ENCODE results near the gene RAMACL.
"Not testable (repeated sequence)": the region's sequence is repeated elsewhere in the genome, so short reads cannot be mapped to it uniquely, and the experiment has no call there.

Gene RAMACL

DNA sequence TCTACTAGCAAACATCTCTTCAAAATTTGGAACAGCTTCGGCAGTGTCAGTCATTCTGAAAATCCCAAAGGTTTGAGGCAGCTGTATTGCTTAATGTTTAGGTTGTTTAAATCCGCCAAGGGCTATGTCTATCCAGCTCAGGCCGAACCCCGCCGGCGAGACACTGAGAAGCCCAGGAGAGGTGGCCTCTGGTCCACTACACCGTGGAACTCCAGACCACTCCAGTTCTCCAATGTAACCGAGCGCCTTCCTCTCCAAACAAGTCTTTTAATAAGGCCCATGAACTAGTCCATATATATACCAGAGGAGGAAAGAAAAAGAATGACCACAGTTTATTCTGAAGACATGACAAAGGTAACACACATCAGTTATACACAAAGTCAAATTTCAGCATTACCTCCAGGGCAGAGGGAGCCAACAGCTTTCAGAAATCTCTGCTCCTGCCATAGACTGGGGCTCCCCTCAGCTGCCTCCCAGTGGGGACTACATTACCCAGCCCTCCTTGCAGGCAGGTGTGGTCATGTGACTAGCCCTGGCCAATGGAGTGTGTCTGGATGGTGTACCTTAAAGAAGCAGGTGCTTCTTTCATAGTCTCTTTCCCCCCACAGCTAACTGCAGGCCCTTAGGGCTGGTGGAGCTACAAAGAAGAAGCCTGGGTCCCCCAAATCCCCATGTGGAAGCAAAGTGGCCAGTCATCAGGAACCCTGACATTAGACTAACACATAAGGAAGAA is at the start of gene RAMACL:
TSS of gene RAMACL (minus strand) at position 255 of the 733 bp plus-strand sequence. CDS start at position 54, 201 bp downstream.
- no peak for DNase-seq

GRCh38 chr6:166635013-166635970 is 48.8 kb upstream of the RAMACL start:
- no peak for DNase-seq

GRCh38 chr6:166634581-166634980 is 48.1 kb upstream of the RAMACL start:
- not testable (repeated sequence) for DNase-seq

GRCh38 chr6:166633732-166634535 is 47.5 kb upstream of the RAMACL start:
- DNase-seq, result peak; percentile 15

DNA sequence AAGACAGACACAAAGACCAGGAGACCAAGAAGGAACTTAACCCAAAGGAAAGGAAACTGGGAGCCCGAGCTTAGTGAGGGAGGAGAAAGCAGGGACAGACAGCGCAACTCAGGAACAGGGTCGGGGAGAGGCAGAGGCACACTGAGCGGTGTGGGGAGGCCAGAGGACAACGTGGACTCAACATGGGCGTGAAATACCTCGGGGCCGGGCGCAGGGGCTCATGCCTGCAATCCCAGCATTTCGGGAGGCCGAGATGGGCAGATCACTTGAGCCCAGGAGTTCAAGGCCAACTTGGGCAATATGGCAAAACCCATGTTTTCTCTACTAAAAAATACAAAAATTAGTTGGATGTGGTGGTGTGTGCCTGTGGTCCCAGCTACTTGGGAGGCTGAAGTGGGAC is 46.3 kb upstream of the RAMACL start:
- no peak for DNase-seq

GRCh38 chr6:166630462-166630861 is 44.0 kb upstream of the RAMACL start:
- no peak for DNase-seq

DNA sequence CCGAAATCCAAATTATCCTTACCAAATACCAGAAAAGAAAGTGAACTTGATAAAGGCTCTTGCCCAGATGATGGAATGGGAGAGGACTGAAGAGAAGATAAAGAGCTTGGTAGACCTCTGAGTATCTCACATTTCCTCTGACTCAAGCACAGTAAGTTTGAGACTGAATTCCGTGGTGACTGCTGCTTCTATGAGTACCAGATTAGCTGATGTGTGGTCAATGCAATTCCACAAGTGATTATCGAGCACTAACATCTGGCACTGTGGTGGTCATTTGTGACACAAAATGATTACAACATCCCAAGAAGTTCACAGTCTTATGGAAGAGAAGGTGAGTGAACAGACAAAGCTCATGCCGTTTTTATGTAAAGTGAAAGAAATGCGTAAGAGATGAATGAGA is 43.1 kb upstream of the RAMACL start:
- DNase-seq, result peak; percentile 73

- peak; percentile 19 for DNase-seq
Measured at GRCh38 chr6:166627875-166628801, 41.7 kb upstream of the RAMACL start.

- DNase-seq, result peak; percentile 100
Measured at GRCh38 chr6:166627033-166627874, 40.8 kb upstream of the RAMACL start, which contains the start of gene RPS6KA2. TSS of gene RPS6KA2 (minus strand) at chr6:166627251. CDS start at chr6:166627019, 232 bp downstream.

DNA sequence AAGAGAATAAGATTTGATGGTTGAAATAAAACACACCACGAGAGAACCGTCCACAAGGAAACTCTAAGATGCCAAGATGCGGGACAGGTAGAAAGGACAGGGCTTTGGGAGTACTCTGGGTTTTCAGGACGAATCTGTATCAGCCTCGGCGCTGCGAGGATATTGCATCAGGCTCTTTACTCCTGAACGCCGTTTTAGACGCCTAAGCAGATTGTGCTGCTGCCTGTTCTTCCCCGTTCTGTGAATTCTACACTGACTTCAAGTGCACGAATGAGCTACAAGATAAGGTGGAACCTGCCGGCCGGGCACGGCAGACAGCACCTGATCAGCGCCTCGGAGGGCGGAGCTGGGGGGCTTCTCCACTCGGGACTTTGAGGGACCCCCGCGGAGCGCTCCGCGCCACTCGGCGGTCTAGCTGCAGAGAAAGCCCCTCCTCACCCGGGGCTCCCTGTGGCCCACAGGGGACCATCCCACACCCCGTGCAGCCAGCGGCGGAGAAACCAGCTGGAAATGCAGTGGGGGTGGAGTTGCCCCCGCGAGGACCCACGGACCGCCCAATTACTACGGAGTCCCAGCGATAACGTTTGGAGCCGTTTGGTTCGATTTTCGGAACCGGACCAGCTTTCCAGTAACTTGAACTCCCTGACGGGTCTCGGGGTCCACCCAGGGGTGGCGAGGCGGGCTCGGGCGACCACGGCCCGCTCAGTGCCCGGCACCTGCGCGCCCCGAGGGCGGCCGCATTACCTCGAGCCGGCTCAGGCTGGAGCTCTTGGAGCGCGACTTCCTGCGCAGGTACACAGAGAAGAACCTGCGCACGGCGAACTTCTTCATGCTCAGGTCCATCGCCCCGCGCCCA is 39.9 kb upstream of the RAMACL start:
- peak; percentile 41 for DNase-seq

- peak; percentile 36 for DNase-seq
Measured at GRCh38 chr6:166625356-166625755, 38.9 kb upstream of the RAMACL start.

DNA sequence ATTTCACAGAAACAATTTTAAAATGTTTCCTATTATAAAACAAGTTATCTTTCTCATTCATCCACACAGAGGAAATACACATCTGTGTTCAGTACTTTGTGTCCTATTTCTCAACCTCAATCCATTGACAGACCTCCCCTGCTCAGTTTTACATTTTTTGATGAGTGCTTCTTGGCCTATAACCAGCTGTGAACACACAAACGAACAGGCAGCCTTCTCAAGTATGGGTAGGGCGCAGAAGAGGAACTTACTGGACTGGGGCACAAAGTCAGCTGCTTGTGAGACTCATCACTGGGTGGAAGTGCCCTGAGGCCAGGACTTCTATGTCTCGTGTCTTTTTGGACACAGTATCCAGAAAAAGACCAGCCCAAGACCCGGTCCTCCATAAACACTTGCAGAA is 37.8 kb upstream of the RAMACL start:
- peak; percentile 80 for DNase-seq

GRCh38 chr6:166623318-166623717 is 36.8 kb upstream of the RAMACL start:
- DNase-seq, result no peak

DNA sequence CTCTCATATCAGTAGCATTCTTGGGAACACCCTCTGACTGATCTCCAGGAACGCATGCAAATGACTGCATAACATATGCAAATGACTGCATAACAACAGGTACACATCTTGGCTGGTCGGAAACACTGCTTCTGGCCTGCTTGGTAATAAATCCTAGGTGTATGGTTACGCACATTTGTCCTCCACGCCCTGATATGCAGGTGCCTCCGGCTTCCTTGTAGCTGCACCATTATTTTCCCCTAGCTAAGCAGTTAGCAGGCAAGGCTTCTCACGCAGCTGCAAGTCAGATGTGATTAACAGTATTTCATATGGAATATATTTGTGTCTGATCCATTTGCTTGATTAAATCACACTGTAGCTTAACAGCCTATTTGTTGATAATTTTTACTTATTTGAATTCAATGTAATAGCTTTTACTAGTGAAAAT is 34.6 kb upstream of the RAMACL start:
- DNase-seq, result no peak

DNA sequence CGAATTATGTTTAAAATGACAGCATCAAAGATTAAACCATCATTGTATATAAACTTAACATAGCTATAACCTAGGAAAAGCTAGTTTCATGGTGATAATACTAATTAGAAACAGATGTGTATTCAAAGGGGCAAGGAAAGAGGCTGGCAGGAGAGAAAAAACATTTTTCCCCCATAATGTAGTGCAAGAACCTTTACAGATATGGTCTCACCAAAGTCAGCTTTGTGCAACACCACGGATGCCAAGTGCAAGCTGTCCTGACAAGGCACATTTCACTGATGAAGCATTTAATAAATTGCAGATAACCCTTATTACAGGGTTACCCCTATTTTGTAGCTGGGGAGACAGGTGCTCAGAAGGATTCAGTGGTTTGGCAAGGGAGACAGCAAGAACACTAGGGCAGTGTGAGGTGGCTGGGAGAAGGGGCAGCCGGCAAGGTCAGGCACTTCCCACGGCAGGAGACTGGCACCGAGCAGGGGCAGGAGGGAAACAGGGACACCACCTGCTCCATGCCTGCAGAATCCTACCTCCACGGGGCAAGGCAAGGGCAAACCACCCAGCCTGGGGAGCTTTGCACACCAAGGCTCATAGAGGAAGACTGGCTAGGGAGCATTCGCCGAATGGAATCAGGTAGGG is 34.1 kb upstream of the RAMACL start:
- DNase-seq, result no peak

- DNase-seq, result peak; percentile 99
Measured at GRCh38 chr6:166619912-166620311, 33.4 kb upstream of the RAMACL start.

DNA sequence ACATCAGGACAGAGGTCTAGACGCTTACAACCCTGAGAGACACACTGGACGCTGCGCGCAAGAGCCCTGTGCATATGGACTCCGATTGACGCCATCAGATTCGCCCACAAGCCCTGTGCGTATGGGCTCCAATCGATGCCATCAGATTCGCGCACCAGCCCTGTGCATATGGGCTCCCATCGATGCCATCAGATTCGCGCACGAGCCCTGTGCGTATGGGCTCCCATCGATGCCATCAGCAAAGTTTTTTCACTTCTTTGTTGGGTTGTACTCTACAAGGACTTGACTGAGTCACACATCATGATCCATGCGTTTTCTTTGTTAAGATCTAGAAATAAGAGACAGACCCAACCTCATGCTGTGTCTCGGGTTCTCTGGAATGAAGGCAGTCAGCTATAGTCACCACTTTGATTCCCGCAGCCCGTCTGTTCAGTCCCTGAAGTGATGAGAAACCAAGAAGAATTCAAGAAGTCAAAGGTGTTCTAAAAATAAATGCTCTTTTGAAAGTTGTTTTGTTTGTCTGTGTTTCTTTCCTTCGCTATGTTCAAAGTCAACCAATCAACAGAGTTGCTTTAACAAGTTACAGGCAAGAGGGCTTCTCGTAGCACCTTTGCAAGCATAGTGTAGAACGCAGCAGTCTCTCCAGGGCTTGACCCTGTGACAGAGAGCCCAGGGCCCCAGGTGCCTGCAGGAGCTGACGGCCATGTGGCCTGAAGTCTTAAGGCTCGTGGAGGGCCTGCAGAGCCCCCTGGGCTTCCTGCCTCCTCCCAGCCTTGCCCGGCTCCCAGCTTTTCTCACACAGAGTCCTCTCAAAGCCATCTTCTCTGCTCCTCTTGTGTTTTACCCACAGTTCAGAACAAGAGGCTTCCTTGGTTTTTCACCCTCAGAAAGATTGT is 32.6 kb upstream of the RAMACL start:
- peak; percentile 94 for DNase-seq

- DNase-seq, result no peak
Measured at GRCh38 chr6:166618251-166618650, 31.8 kb upstream of the RAMACL start.
